HG02938 (cell line): Measurements from ENCODE around the gene GAL3ST1.
"Not testable (repeated sequence)": the region's sequence is repeated elsewhere in the genome, so short reads cannot be mapped to it uniquely, and the experiment has no call there.

Experiments
- ATAC-seq: cut with Tn5 transposase; IDR thresholded peaks from one replicate; pipeline ENCODE4 v1.9.1; 2021; ENCODE audit warnings: mild to moderate bottlenecking, moderate library complexity; ENCODE audit not compliant: unreplicated experiment

The GAL3ST1 gene

DNA sequence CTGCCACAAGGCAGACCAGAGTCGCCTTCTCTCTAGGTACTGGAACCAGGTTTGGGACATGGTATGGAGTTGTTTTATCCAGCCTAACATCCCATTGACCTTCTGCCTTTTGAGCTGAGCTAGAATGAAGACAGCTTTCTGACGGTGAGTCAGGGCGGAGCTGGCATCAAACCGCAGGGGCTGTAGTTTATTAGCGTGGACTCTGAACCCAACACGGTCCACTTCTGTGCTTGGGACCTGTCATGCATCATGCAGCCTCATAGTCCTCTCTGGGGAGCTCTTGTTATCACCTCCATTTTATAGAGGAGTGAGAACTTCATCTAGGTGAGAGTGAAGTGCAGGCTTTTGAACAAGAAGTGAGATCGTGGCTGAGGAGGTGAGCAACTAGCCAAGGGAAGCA, 8.3 kb downstream of the GAL3ST1 start:
- ATAC-seq: no peak

GRCh38 chr22:30565341-30565740, 9.1 kb downstream of the GAL3ST1 start:
- no peak for ATAC-seq

DNA sequence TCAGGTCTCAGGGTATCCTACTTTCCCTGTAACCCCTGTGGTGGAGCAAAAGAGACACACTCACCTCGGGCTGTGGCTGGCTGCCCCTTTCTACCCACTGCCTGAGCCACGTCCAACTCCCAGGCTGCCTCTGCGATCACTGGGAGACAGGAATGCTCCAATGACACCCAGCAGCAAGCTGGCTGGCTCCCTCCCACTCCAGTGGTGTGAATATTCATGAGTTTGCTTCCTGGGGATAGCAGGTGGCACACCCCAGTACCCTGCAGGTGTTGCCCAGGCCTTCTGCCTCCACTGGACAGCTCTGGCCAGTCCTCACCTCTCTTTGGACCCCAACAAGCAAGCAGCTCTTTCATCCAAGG, 9.7 kb downstream of the GAL3ST1 start:
- ATAC-seq: no peak

- no peak for ATAC-seq
Measured at GRCh38 chr22:30564045-30564760, 10.3 kb downstream of the GAL3ST1 start.

- ATAC-seq: no peak
Measured at GRCh38 chr22:30562366-30562765, 12.1 kb downstream of the GAL3ST1 start.

GRCh38 chr22:30561402-30562189, 12.9 kb downstream of the GAL3ST1 start:
- no peak for ATAC-seq

DNA sequence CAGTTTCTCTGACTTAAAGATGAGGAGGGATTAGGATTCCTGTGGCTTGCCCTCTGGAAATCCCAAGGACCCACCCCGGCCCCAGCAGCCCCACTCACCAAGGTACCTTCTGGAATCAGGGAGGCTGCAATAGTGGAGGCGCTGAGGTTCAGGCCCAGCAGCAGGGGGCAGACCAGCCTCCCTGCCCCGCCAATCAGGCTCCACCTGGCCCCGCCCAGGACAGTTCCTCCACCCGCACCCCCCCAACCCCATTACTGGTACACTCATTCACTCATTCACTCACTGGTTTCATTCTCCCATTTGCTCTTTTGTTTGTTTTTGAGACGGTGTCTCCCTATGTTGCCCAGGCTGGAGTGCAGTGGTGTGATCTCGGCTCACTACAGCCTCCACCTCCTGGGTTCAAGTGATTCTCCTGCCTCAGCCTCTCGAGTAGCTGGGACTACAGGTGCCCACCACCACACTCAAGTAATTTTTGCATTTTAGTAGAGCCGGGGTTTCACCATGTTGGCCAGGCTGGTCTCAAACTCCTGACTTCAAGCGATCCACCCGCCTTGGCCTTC, 13.7 kb downstream of the GAL3ST1 start:
- ATAC-seq: not testable (repeated sequence)

- ATAC-seq: no peak
Measured at GRCh38 chr22:30559889-30560288, 14.6 kb downstream of the GAL3ST1 start.

GRCh38 chr22:30557243-30557642, 17.2 kb downstream of the GAL3ST1 start:
- ATAC-seq: no peak

GRCh38 chr22:30556388-30556787, 18.1 kb downstream of the GAL3ST1 start:
- no peak for ATAC-seq

DNA sequence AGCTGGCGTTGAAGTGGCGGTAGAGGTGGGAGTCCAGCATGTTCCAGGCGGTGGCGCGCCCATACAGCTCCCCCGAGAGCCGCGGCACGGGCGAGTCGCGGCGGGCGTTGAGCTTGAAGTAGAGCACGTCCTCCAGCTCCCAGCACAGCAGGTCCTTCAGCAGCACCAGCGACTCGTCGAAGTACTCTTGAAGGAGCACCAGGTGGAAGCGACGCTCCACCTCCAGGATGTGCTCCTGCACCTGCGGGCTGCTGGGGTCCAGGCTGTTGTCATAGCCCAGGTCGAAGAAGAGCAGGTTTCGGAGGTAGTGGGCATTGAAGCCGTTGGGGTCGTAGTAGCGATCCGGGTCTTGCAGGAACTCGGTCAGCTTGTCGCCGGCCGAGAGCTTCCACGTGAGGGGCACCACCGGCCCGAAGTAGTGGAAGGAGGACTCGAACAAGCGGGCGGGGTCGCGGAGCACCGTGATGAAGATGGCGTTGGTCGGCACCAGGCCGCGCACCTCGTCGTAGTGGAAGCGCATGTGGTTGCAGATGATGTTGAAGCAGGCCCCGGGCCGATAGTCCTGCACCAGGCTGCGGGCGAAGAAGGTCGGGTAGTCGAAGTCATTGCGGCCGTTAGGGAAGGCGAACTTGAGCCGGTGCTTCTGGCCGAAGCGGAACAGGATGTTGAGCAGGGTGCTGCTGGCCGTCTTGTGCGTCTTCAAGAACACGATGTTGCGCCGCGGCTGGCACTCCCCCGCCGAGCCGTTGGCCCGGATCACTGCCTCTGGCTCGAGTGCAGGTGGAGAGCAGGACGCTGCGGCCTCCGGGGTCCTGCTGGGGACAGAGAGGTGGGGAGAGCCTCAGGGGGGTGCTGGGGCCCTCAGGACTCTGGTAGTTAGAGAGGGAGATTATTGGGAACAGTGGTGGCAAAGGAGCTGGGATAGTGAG, 18.9 kb downstream of the GAL3ST1 start:
- no peak for ATAC-seq

- no peak for ATAC-seq
Measured at GRCh38 chr22:30553971-30554370, 20.5 kb downstream of the GAL3ST1 start.

DNA sequence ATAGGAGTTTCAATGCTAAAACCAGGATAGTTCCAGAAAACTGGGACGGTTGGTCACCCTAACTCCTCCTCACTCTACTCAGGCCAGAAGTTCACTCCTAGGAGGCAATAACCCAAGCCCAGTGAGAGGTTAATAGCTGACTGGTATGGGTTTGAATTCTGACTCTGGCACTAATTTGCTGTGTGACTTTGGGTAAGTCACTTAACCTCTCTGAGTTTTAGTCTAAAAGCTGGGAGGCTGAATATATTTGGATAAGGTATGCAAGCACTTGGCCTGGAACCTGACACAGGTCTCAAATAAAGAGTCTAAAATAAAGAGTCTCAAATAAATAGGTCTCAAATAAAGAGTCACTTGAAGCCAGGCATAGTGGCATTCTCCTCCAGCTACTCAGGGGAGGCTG, 21.7 kb downstream of the GAL3ST1 start:
- ATAC-seq: no peak

DNA sequence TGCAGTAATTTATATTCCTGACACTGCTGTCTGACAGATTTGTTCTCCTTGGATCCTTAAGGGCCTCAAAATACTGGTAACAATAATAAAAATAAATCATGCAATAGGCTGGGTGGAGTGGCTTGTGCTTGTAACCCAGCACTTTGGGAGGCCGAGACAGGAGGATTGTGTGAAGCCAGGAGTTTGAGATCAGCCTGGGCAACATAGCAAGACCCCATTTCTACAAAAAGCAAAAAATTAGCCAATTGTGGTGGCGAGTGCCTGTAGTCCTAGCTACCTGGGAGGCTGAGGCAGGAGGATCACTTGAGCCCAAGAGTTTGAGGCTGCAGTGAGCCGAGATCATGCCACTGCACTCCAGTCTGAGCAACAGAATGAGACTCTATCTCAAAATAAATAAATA, 22.7 kb downstream of the GAL3ST1 start:
- not testable (repeated sequence) for ATAC-seq

DNA sequence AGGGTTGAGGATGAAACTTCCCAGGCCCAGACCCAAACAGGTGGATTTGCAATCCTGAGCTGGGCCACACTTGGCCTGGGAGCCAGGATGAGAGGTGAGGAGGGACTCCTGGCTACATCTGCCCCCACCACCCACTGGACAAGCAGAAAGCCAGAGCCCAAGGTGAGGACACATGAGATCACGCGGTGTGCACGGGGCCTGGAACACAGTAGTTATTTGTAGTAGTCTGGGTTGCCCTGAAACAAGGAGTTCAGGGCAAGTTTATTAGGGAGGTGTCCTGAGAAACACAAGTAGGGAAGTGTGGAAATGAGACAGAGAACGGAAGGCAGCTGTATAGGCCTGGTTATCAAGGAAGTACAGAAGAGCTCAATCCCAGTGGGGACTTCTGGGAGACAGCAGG, 27.3 kb downstream of the GAL3ST1 start:
- ATAC-seq: no peak

- no peak for ATAC-seq
Measured at GRCh38 chr22:30546616-30547015, 27.8 kb downstream of the GAL3ST1 start, which contains the start of gene SEC14L6. TSS of gene SEC14L6 (minus strand) at chr22:30546741. CDS start at chr22:30546682, 59 bp downstream.

DNA sequence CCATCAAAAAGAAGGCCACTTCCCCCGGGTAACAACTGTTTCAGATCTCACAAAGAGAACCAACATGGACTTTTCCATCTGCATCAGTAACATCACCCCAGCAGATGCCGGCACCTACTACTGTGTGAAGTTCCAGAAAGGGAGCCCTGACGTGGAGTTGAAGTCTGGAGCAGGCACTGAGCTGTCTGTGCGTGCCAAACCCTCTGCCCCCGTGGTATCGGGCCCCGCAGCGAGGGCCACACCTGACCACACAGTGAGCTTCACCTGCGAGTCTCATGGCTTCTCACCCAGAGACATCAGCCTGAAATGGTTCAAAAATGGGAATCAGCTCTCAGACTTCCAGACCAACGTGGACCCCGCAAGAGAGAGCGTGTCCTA, 31.7 kb downstream of the GAL3ST1 start:
- no peak for ATAC-seq

DNA sequence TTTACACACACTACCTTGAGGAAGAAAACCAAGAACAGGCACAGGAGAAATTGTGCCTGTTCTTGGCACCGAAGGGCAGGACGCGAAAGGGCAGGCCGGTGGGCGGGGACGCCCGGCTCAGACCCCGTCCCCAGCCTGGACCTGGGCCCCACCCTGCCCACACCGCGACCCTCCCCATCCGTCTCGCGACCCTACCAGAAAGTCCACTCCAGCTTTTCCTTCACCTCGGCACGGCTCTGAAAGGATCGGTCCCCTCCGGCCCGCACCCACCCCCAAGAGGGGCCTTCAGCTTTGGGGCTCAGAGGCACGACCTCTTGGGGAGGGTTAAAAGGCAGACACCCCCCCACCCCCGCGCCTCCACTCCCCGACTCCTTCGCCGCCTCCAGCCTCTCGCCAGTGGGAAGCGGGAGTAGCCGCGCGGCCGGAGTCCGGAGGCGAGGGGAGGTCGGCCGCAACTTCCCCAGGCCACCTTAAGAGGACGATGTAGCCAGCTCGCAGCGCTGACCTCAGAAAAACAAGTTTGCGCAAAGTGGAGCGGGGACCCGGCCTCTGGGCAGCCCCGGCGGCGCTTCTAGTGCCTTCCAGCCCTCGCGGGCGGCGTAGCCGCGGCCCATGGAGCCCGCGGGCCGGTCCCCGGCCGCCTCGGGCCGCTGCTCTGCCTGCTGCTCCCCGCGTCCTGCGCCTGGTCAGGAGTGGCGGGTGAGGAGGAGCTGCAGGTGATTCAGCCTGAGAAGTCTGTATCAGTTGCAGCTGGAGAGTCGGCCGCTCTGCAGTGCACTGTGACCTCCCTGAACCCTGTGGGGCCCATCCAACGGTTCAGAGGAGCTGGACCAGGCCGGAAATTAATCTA, 32.3 kb downstream of the GAL3ST1 start:
- no peak for ATAC-seq

DNA sequence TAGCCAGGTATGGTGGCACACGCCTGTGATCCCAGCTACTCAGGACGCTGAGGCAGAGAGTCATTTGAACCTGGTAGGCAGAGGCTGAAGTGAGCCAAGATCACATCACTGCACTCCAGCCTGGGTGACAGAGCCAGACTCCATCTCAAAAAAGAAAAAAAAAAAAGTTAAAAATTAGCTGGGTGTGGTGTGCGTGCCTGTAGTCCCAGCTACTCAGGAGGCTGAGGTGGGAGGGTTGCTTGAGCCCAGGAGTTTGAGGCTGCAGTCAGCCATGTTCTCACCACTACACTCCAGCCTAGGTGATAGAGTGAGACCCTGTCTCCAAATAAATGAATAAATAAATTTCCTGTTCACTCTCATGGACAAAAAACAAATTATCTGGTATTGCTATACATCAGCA, 33.0 kb downstream of the GAL3ST1 start:
- not testable (repeated sequence) for ATAC-seq

DNA sequence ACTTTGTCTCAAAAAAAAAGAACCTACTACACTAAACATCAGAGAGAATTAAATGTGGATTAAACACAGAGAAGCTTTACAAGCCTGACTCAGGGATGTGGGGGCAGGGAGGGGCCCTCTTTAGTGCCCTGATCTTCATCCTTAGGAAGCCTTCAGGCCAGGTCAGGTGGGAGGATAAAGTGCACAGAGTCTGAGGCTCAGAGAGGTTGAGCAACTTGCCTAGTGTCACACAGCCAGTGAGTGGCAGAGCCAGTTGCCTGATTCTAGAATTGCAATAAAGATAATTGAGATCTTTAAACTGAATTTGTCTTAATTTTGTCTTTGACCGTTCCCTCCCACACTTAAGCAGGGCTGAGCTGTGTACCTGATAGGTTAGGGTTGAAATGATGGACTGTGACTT, 35.1 kb downstream of the GAL3ST1 start:
- ATAC-seq: no peak
